Sigmoid colon (tissue), 7 donors: ENCODE data around the gene PSMC1. TPM values are rescaled to one million over a fixed set of nuclear protein-coding genes. Genes with fewer than 3 reads are reported as not detected.

Experiments used
- DNase-seq: peaks from one replicate; pipeline ENCODE4 v3.0.0-alpha.2; 2019
- H3K27ac ChIP-seq, 4 donors: fragments of 200-600 bp; sonication (generic); one replicate each; pipeline ENCODE4 v1.5.1; 2016 to 2019; ENCODE audit warnings: mild to moderate bottlenecking in 1 of 4
- H3K27me3 ChIP-seq, 3 donors: fragments of 200-600 bp; sonication (generic); one replicate each; pipeline ENCODE4 v1.5.1; 2019; ENCODE audit warnings: mild to moderate bottlenecking in 1 of 3
- H3K36me3 ChIP-seq, 4 donors: fragments of 200-600 bp; sonication (generic); one replicate each; pipeline ENCODE4 v1.5.1; 2016 to 2019
- H3K4me1 ChIP-seq, 4 donors: fragments of 200-600 bp; sonication (generic); one replicate each; pipeline ENCODE4 v1.5.1; 2017 to 2019
- H3K4me3 ChIP-seq, 4 donors: fragments of 200-600 bp; sonication (generic); one replicate each; pipeline ENCODE4 v1.5.1; 2017 to 2019; ENCODE audit warnings: mild to moderate bottlenecking in 2 of 4, moderate library complexity in 1 of 4
- H3K9me3 ChIP-seq, 4 donors: fragments of 200-600 bp in 3 of 4; sonication (generic) in 3 of 4; one replicate each; pipeline versions ENCODE4 v1.5.1 to v1.6.1; 2013 to 2019
- CTCF ChIP-seq, 4 experiments: fragments of 450-650 bp in 3 of 4; fragments of 200-600 bp in 1 of 4; IDR thresholded peaks; one replicate each; pipeline ENCODE4 v1.5.1; 2016 to 2019; ENCODE audit warnings: antibody characterized with exemption in 4 of 4, mild to moderate bottlenecking in 3 of 4, moderate library complexity in 2 of 4
- EP300 ChIP-seq, 4 donors: sonication (generic); formaldehyde crosslinking; IDR thresholded peaks; one replicate each; pipeline ENCODE4 v1.6.1; 2017; ENCODE audit warnings: antibody characterized with exemption in 4 of 4
- POLR2A ChIP-seq, 2 donors: fragments of 450-650 bp; IDR thresholded peaks; one replicate each; pipeline ENCODE4 v1.6.1; 2016; ENCODE audit warnings: antibody characterized with exemption in 2 of 2, mild to moderate bottlenecking in 2 of 2, moderate library complexity in 2 of 2
- POLR2AphosphoS5 ChIP-seq, 4 donors: sonication (generic); formaldehyde crosslinking; IDR thresholded peaks; one replicate each; pipeline ENCODE4 v1.6.1; 2017; ENCODE audit warnings: antibody characterized with exemption in 4 of 4
- WGBS, 2 donors: extraction: QIAGEN DNeasy Blood & Tissue Kit; methylation state at CpG; one replicate each; pipeline ENCODE4 v1.1.7; 2013; 5-methylcytosine and 5-hydroxymethylcytosine counted together
- intact Hi-C: fragments of 100-400 bp; cut with DNase I; formaldehyde crosslinking; loops from one replicate; pipeline ENCODE4 v1.15.1; 2023
- polyA plus RNA-seq, 3 donors: library from polyadenylated mRNA; stranded (reverse); fragments of 200-250 nt; gene quantifications; one replicate each; pipeline ENCODE4 v1.2.3, GENCODE V29; 2013
- total RNA-seq, 4 donors: library from RNA; depleted of rRNA; stranded (reverse); fragments of >200 nt; gene quantifications; one replicate each; pipeline ENCODE4 v1.1.0, GENCODE V29; 2016
- donor health status: healthy with polysubstance abuse.
- donor health status: Bipolar disorder and iron deficiency.
- donor health status: healthy.

Gene PSMC1
- total and polyA plus RNA-seq, 7 donors, result 67.3 to 176 (median 144) TPM

- DNase-seq, result no peak
- TF ChIP-seq POLR2AphosphoS5 (IDR thresholded peaks at IDR 0.05), result no peak
- TF ChIP-seq POLR2A (IDR thresholded peaks at IDR 0.05), result no peak
- no peaks in the 10 kb centered on the region for H3K4me1 ChIP-seq
- WGBS, 2 donors, result 16 to 54% methylated on average over 2 of the region's 2 CpGs
- H3K4me3 ChIP-seq, result no peak overlapping the region
- intact Hi-C loops, result no loop called here
- no peaks in the 10 kb centered on the region for H3K9me3 ChIP-seq
- H3K27ac ChIP-seq, result no peak overlapping the region
- H3K27me3 ChIP-seq, result peaks cover 0 to 8% (median 0%) of the 10 kb centered on the region in 3 donors
- H3K36me3 ChIP-seq, result no peaks in the 10 kb centered on the region
Measured at GRCh38 chr14:90248594-90248993, 7.8 kb upstream of the PSMC1 start.

- WGBS, 2 donors, result 86 to 90% methylated on average over 8 of the region's 8 CpGs
- H3K36me3 ChIP-seq, result no peaks in the 10 kb centered on the region
- TF ChIP-seq EP300 (IDR thresholded peaks at IDR 0.05) (no peak), POLR2A (IDR thresholded peaks at IDR 0.05) (no peak), CTCF (IDR thresholded peaks at IDR 0.05) (no peak), POLR2AphosphoS5 (IDR thresholded peaks at IDR 0.05) (no peak)
- peaks cover 0 to 8% (median 0%) of the 10 kb centered on the region in 3 donors for H3K27me3 ChIP-seq
- H3K4me3 ChIP-seq, result no peak overlapping the region
- H3K27ac ChIP-seq, result no peak overlapping the region
- peaks cover 0 to 17% (median 14%) of the 10 kb centered on the region in 4 donors for H3K4me1 ChIP-seq
- H3K9me3 ChIP-seq, result no peaks in the 10 kb centered on the region
- no peak for DNase-seq
- intact Hi-C loops, result no loop called here
Measured at GRCh38 chr14:90253826-90254225, 2.5 kb upstream of the PSMC1 start.

- H3K4me3 ChIP-seq, result peak overlapping the region; percentile 77 to 99 (median 86)
- peak overlapping the region; percentile 74 to 87 (median 80) for H3K27ac ChIP-seq
- TF ChIP-seq POLR2A (IDR thresholded peaks at IDR 0.05), result no peak
- TF ChIP-seq EP300 (IDR thresholded peaks at IDR 0.05), result no peak
- no peak for TF ChIP-seq POLR2AphosphoS5 (IDR thresholded peaks at IDR 0.05)
- TF ChIP-seq CTCF (IDR thresholded peaks at IDR 0.05), result no peak
- peaks cover 0 to 19% (median 13%) of the 10 kb centered on the region in 4 donors for H3K36me3 ChIP-seq
- H3K9me3 ChIP-seq, result no peaks in the 10 kb centered on the region
- intact Hi-C loops, result no loop called here
- peaks cover 0 to 8% (median 0%) of the 10 kb centered on the region in 3 donors for H3K27me3 ChIP-seq
- 34 to 87% methylated on average over 1 of the region's 1 CpG for whole genome bisulfite sequencing, 2 donors
- H3K4me1 ChIP-seq, result peaks cover 0 to 20% (median 14%) of the 10 kb centered on the region in 4 donors
- no peak for DNase-seq
Measured at GRCh38 chr14:90255871-90256270, 482 bp upstream of the PSMC1 start.

- TF ChIP-seq POLR2AphosphoS5 (IDR thresholded peaks at IDR 0.05) (no peak), EP300 (IDR thresholded peaks at IDR 0.05) (no peak), POLR2A (IDR thresholded peaks at IDR 0.05) (no peak), CTCF (IDR thresholded peaks at IDR 0.05) (no peak)
- H3K27ac ChIP-seq, result no peak overlapping the region
- peaks cover 0 to 2% (median 0%) of the 10 kb centered on the region in 4 donors for H3K4me1 ChIP-seq
- WGBS, 2 donors, result 79 to 83% methylated on average over 8 of the region's 8 CpGs
- H3K9me3 ChIP-seq, result no peaks in the 10 kb centered on the region
- H3K36me3 ChIP-seq, result peaks cover 27 to 94% (median 64%) of the 10 kb centered on the region in 4 donors
- intact Hi-C loops, result no loop called here
- no peak for DNase-seq
- H3K27me3 ChIP-seq, result no peaks in the 10 kb centered on the region
- H3K4me3 ChIP-seq, result no peak overlapping the region
Measured at GRCh38 chr14:90263748-90264449, 7.5 kb downstream of the PSMC1 start.

GRCh38 chr14:90266441-90267154 is 10.2 kb downstream of the PSMC1 start:
- TF ChIP-seq EP300 (IDR thresholded peaks at IDR 0.05) (no peak), CTCF (IDR thresholded peaks at IDR 0.05) (no peak), POLR2AphosphoS5 (IDR thresholded peaks at IDR 0.05) (no peak), POLR2A (IDR thresholded peaks at IDR 0.05) (no peak)
- DNase-seq, result no peak
- Histone ChIP-seq H3K9me3 (no peaks in the 10 kb centered on the region), H3K4me3 (no peak overlapping the region), H3K4me1 (no peaks in the 10 kb centered on the region), H3K27ac (no peak overlapping the region), H3K27me3 (no peaks in the 10 kb centered on the region), H3K36me3 (peaks cover 27 to 96% (median 65%) of the 10 kb centered on the region in 4 donors)
- intact Hi-C loops, result no loop called here
- WGBS, 2 donors, result 95 to 97% methylated on average over 9 of the region's 9 CpGs
